ENCODE data around the gene PPP1R17.

Gene PPP1R17

DNA sequence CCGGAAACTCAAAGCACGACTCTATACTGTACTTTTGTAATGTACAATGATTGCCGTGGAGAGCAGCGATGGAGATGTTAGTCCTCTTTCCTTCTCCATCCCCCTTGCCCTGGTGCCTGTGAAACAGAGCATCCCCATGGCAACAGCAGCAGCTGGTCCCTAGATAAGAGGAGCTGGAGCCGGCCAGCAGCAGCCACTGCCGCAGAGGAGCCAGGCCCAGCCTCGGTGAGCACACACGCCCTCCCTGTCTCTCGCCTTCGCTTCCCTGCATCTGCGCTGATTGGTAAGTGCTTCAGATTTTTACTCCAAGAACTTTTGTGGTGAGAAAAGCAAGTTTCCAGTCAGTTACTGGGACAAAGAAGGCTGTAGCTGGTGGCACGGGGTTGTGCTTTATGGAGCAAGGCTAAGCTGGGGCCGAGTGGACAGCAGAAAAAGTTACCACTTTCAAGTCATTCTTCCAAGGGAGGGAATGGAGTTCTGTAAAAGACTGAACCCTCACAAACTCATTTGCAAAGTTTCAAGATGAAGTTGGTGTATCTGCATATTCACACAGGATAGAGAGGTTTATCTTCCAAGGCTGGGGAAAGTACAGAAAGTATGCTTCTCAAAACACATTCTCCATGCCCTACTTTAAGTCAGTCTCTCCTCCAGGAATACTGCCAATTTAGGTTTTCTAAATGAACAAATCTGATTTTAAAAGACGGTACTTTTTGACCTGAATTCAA lies at the start of gene PPP1R17:
PPP1R17 (plus strand) TSS at position 192 of the 725 bp plus-strand sequence. CDS start 5,227 bp downstream, outside the sequence.
- DNase-seq (ENCODE audit: low spot score), result no peak

DNA sequence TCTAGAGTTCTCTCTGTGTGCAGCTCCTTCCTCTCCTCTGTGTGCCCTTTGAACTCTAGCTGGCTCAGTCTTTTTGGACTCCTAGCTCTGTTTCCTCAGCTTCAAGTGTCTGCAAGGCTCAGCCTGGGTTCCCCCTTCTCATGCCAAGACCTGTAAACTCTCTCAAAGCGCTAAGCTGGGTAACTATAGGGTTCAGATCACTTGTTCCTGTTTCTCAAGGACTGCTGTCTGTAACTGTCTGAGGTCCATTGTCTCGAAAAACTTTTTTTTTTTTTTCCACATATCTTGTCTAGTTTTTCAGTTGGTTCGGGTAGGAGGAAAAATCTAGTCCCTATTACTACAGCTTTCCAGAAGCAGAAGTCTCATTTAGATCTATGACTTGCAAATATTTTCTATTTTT lies 46.6 kb upstream of the PPP1R17 start:
- DNase-seq (ENCODE audit: low spot score), result no peak

DNA sequence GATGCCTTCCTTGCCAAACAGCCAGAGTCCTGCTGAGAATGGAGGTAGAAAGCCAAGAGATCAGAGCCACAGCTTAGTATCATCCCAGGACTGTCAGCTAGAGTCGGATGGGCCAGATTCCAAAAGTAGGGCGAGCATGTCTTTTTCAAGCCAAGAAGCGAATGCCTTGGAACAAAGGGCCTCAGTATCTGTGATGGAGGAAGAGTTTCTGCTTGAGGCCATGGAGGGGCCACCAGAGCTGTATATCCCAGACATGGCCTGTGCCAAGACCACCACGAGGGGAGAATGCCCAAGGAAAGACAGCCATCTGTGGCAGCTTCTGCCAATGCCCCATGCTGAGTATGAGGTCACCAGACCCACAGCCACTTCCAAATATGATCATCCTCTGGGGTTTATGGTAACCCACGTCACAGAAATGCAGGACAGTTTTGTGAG lies 44.3 kb upstream of the PPP1R17 start:
- peak; percentile 94 for DNase-seq (ENCODE audit: low spot score)

DNA sequence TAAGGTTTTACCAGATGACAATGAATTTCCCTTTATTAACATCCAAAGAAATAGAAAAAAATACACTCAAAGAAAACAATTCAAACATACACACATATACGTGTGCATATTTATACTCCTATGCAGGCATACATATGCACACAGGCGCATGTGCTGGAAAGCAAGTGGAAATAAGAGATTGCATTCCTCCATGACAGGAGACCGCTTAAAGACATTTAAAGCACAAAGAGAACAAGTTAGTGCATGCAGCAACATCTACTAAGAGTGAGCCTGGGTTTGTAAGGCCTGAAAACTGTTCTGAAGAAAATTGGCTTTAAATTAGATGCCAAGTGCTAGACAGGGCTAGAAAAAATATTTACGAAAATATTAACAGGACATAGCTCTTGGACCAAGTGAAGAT lies 40.1 kb upstream of the PPP1R17 start:
- no peak for DNase-seq (ENCODE audit: low spot score)

DNA sequence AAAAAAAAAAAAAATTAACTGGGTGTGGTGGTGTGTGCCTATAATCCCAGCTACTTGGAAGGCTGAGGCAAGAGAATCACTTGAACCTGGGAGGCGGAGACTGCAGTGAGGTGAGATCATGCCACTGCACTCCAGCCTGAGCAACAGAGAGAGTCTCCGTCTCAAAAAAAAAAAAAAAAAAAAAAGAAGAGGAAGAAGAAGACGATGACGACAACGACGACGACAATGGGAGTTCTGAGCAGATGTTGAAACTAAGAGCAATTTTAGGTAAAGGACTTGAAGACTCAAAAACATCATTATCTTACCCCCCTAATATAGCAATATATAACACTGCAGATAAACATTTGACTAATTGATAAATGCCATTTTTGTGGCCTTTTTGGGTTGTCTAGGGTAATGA lies 39.5 kb upstream of the PPP1R17 start:
- no peak for DNase-seq (ENCODE audit: low spot score)

DNA sequence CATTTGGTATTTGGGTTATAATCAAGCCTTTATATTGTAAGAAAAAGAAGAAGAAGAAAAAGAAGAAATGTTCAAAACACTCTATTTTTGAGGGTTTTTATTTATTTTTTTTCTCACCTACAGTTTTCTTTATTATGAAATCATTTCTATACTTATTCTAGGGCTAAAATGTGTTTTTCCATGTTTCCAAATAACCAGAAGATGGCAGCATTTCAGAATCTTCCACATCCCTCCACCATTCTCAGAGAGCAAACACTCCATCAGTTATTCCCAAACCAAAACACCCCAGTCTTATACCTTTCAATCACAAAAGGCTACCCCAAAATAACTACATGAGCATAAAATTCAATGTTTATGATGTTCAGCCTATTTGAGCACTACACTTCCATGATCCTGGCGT lies 38.7 kb upstream of the PPP1R17 start:
- peak; percentile 8 for DNase-seq (ENCODE audit: low spot score)

DNA sequence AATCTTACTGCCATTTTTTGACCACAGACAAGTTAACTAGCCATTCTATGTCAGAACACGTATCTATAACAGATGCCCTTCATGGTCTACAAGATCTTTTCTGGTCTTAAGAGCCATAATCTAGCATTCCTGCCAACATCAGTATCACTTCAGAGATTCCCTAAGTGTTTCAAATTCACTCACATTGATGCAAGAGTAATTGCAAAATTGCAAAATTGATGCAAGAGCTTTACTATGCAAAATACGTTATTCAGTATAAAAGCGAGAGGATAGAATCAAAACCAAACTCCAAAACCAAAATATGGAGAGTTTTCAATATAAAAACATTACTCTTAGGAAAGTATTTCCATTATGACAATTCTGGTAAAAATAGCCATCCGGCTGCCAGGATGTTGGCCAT lies 38.1 kb upstream of the PPP1R17 start:
- DNase-seq (ENCODE audit: low spot score), result no peak

DNA sequence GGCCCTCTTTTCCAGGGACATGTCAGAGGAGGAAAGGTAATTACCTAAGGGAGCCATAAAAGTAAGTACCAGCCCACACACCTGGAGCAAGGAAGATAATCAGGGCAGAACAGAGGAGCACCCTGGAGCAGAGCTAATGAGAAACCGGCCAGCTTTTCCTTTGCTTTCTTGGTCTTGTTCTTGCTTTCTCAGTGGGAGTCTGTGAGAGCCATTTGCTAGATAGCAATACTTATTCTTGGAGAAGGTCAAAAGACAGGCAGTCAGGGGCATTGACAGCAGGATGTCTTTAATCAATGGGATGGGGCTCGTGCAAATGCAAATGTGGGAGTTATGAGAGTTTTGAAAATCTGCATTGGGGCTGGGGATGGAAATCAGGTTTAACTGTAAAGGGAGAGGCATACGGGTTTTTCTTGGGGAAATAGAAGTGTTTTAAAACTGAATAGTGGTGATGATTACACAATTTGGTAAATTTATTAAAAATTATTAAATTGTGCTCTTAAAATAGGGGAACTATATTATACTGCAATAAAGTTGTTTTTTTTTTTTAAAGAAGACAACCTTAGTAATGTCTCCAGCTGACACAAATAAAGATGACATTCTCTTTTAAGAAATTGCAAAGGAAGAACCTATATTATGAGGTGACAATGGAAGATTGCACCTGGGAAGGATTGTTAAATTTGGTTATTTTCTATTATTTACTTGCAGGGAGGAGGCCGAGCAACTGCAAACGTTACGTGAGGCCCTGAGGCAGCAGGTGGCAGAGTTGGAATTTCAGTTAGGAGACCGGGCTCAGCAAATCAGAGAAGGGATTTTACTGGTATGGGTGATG lies 35.6 kb upstream of the PPP1R17 start:
- DNase-seq (ENCODE audit: low spot score), result no peak

DNA sequence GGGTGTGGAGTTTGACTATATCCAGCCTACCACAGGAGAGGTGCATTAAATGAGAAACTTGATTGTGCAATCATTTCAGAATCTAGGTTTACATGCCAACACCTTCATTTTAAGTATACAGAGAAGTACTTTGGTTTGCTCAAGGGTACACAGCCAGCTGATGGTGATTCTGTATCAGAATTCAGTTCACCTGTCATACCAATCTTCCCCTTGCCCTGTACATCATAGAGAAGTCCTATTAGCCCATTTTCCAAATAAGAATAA lies 35.0 kb upstream of the PPP1R17 start:
- no peak for DNase-seq (ENCODE audit: low spot score)

DNA sequence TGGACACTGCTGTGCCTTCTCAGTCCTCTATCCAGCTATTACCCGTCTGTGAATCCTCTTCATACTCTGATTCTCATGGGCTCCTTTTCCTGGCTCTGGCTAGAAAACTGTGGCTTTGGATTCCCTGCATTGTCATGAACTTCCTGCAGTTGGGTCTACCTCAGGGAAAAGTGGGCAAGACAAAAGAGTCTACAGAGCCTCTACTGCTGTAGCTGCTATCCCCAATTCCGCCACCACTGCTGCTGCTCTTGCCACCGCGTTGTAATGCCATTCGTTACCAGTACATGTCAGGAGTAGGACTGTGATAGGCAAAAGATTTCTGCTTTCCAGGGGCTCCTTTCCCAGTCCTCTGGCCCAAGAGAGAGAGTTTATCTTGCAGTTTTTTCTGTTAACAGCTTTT lies 23.9 kb upstream of the PPP1R17 start:
- no peak for DNase-seq (ENCODE audit: low spot score)

DNA sequence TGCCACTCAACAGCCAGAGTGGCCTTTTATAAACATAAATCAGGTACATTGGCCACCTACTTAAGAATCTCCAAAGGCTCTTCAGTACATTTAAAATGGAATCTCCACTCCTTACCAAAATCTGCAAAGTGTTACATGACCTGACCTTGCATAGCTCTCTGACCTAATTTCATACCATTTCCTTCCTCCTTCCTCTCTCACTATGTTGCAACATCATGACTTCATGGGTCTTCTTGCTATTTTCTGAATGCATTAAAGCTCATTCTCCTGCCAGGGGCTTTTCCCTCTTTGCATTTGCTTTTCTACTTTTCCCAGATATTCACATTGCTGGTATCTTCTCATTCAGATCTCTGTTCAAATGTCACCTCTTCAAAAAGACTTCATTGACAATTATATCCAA lies 22.1 kb upstream of the PPP1R17 start:
- DNase-seq (ENCODE audit: low spot score), result no peak

DNA sequence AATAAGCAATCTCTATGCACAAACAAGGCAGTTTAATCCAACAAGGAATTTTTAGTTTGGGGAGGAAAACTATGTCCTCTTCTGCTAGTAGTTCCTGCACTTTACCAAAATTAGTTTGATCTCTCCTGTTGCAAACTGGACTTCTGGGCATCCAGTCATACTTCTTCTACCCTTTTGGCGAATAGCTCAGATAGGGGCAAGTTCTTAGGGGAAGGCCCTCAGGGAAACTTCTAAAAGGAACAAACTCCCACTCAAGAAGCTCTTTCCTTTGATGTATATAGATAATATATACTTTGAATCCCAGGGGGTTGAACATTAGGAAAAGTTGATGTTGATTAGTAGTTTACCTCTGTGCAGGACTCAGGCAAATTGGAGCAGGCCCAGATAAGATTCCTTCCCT lies 21.5 kb upstream of the PPP1R17 start:
- no peak for DNase-seq (ENCODE audit: low spot score)

DNA sequence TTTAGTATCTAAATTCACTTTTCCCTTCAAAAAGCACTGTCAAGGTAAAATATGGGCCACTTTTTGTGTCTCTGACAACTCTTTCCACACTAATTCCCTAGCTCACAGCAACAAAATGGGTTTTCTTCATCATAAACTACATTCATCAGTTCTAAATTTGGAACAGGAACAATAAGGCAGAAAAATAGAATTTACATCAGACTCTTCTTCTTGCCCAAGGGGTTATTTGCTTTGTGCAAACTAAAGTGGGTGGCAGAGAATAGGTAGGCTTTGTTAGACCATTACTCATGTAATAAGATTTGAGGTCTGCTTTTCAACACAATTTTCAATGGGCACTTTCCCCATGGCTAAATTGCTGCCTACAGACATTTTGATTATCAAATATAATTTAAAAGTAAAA lies 17.6 kb upstream of the PPP1R17 start:
- no peak for DNase-seq (ENCODE audit: low spot score)

DNA sequence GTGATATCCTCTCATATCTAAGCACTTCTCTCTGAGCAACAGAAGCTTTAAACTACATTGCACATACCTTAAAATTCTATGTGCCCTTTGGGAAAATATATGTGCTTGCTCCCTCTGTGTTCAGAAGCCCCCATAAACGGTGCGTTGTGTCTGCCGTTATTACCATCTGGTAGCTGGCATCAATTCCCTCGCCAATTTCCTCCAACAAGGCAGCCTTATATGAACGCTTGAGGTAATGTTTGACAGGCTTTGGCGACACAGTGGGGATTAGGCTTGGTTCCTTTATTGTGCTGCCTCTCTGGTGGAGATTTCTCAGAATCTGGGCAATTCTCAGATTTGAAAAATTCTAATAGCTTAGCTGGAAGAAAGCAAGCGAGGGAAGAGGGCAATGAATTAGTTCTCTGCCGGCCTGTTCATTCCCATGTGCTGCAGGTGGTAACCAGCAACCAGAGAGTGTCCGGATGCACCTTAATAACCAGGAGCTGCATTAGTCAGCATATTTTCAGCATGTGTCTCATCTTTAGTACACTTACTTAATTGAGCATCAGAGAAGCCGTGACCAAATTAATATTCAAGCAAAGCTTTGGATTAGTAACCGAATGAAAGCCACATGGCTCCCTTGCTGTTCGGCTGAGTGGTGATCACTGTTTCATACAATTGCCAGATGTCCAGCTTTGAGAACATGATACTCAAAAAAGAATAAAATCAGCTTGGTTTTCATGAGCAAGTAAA lies 7.3 kb upstream of the PPP1R17 start:
- DNase-seq (ENCODE audit: low spot score), result peak; percentile 33

DNA sequence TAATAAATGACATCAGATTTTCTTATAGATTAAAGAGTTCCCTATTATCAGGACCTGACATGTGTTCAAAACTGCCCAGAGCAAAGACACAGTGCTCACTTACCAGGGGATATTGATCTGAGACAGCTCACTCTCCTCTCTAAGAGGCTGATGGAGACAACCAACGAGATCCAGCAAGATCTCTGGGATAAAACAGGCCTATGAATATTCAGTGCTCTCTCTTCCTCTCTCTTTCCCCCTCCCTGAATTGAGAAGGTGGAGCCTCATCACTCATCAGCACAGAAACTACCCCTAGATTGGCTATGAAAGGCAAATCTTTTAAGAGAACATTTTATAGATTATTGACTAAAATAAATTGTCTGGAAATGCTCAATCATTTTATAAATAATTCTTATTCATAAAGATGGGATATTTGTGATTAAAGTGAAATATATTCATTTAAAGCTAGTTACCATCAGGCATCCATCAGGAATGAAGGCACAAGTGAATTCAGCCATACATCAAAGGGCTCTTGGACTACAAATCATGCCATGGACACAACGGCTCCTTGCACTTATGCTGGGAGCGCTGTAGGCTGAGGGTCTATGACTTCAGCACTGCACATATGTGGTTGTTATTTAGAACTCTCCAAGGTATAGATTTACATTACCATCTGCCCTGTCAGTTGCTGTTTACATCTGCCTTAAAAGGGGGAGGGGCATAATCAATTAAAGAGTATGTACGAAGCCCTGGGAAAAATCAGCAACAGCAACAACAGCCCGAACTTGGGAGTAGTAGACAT lies 3.4 kb upstream of the PPP1R17 start:
- DNase-seq (ENCODE audit: low spot score), result no peak

DNA sequence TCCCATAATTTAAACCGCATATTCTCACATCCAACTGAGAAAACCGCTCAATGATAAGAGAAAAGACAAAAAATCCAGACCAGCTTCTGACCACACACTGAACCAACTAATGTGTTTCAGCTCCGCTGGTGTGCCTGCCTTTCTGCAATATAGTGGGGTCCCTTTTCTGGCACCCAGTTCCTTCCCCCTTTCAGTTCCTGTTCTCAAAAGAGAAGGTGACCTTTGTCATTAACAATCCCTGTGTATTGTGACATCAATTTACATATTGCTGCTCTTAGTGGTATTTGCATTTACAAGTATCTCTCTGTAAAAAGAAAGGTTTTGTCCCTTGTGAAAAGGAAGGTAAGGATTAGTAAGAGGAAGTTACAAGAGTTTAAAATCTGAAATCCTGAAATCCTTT lies 1.4 kb downstream of the PPP1R17 start:
- no peak for DNase-seq (ENCODE audit: low spot score)

DNA sequence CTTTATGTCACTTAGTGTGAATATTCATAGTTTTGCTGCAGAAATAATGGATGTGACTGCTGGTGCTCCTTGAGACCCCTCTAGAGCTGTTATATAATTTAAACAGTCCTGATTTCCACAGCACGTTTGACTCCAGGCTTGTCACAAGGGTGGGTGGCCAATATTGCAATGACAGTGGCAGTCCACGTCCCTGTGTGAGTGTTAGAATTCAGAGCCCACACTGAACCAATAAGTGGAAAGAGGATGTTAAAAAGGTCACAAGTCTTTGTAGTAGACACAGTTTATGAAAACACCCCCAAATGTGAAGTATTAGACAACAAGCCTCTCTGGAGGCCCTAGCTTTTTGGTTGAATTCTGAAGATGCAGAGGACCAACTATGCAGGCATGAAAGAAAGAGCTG lies 2.0 kb downstream of the PPP1R17 start:
- DNase-seq (ENCODE audit: low spot score), result no peak

DNA sequence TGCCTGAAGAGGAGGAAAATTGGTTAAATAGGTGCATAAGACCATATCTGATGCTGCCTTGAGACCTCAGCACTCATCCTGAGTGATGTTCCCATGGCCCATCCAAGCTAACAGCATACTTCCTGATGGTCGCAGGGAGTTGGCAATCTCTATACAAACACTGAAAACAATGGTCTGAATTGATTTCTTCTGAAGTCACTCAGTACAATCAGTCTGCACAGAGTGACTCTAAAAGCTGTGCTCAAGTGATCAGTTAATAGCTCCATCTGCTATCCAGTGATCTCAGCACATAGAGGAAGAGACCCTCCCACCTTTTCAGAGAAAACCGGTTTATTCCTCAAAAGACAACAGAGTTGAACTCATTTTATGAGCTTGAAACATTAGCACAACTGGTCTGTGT lies 3.9 kb downstream of the PPP1R17 start:
- no peak for DNase-seq (ENCODE audit: low spot score)

DNA sequence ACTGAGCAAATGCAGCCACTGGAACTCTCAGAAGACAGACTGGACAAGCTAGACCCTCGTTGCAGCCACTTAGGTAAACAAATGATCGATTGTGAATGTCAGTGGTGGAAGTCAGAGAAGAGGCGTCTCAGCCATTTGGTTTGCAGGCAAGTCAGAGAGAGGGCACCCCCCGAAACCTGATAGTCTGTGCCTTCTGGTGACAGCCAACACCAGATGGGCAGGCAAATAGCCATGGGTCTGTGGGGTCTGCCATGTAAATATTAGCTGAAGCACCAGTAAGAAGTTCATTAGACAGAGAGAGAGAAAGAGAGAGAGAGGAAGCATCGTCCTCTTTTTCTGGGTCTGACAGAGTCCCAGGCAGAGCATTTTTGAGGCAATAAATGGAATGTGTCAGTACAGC lies 5.4 kb downstream of the PPP1R17 start:
- no peak for DNase-seq (ENCODE audit: low spot score)

DNA sequence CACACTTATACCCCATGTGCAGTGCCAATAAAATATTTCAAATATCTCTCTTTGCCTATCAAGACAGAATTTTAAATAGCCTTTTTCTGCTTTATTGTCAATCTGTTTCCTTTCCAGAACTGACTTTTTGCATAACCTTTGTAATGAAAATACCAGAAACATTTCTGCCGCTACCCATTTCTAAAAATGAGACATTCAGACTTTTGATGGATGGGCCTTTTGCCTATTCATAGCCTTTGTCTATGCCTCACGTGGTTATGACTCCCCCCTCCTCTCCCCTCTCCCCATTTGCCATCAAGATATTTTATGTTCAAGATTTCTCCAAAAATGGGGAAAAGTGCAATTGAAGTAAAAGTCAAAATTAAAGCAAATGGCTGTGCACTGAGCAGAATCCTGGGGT lies 5.9 kb downstream of the PPP1R17 start:
- DNase-seq (ENCODE audit: low spot score), result no peak

DNA sequence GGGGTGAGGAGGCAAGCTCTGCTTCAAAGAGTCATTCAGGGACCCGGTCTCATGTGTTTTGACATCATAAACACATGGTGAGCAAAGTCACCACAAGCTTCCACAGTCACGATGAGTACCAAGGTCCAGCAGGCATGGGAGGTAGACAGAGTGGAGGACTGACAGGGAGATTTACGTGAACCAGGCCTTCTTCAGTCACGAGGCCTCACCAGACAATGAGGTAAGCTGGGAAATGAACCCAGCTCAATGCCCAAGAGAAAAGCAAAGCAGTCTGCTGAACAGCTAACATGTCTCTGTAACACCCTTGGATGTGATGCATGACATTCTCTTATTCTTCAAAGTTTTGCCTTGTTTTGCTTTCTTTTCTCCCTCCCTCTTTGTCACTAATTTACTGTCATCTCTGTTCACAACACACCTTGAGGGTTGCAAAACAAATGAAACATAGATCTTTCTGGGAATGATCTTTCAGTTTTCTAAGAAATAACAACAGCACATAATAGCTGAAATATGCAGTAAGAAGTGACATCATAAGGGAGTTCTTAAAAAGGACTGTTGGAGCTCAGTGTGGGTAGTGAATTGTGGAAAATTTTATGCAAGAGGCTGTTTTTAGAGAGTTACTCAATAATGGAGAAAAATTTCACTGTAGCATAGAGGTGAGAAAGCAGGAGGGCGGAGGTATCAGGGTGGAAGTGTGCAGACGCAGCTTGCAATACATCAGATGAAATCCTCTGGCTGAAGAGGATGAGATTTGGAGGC lies 9.0 kb downstream of the PPP1R17 start:
- no peak for DNase-seq (ENCODE audit: low spot score)

DNA sequence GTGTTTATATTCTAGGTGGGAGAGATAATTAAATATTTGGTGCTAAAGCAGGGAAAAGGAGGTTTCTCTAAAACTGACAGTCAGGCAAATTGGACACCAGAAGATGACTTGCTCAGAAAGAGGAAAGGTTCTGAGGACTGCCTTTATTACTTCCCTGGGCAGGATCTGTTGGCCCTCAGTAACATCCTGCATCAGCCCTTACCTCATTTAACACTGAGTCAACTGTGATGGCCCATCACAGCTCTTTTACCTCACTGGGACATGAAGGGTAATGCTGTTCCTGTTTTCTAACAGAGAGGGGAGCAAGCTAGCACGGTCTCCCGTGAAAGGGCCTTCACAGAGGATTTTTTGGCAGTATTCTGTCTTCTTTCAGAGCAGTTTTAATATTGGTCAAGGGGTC lies 12.0 kb downstream of the PPP1R17 start:
- no peak for DNase-seq (ENCODE audit: low spot score)

Measured in cerebellar cortex (tissue), 1 donor.